ENCODE results near the gene MRPL14. TPM values are rescaled to one million over a fixed set of nuclear protein-coding genes. Genes with fewer than 3 reads are reported as not detected.
A peak's percentile ranks its signal among the peaks of the same experiment; 100 is the strongest.

Gene MRPL14
- total RNA-seq, 1 donor from 2014 or later, result 40.4 TPM

DNA sequence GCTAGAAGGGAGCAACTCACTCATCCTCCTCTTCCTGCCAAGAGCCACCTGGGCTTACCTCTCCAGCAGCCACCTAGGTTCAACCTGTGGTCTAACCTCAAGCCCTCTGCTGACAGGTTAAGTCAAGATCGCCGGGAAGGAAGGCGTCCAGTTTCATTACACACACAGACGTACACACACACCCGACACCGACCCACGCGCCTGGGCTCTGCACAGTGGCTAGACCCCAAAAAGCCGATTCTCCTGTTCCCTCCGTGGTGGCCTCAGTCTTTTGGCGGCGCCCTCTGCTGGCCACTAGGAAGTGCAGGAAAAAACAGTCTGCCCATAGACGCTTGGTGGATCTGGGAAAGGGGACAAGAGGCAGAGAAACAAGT, 52.8 kb downstream of the MRPL14 start:
- Histone ChIP-seq H3K4me1 (peaks cover 42% of the 10 kb centered on the region), H2AFZ (replicated peaks) (no peak overlapping the region), H4K20me1 (ENCODE audit: low read depth) (no peaks in the 10 kb centered on the region), H3K36me3 (no peaks in the 10 kb centered on the region), H3K4me3 (no peak overlapping the region), H3K27me3 (peaks cover 21% of the 10 kb centered on the region), H3K9ac (no peak overlapping the region), H3K27ac (no peak overlapping the region), H3K79me2 (ENCODE audit: low read depth) (no peaks in the 10 kb centered on the region), H3K4me2 (peak overlapping the region; percentile 64), H3F3A (ENCODE audit: low read depth) (peaks cover 48% of the 10 kb centered on the region), H3K9me3 (ENCODE audit: low read depth) (no peaks in the 10 kb centered on the region)
- peaks cover 8% of the 10 kb centered on the region for H3K27me3 Mint-ChIP-seq (ENCODE audit: insufficient read depth, low read depth)
- peak; percentile 97 for TF ChIP-seq CTCF (IDR thresholded peaks at IDR 0.05)
- no peak for TF ChIP-seq EZH2 (IDR thresholded peaks at IDR 0.05)
- peak; percentile 88 for DNase-seq (ENCODE audit: low spot score)
- no peaks in the 10 kb centered on the region for H3K9me3 Mint-ChIP-seq
- H3K36me3 Mint-ChIP-seq, result peaks cover 2% of the 10 kb centered on the region
- H3K4me3 Mint-ChIP-seq, result peak overlapping the region; percentile 58
- H3K4me1 Mint-ChIP-seq, result peaks cover 55% of the 10 kb centered on the region
- peak overlapping the region; percentile 82 for H3K27ac Mint-ChIP-seq

DNA sequence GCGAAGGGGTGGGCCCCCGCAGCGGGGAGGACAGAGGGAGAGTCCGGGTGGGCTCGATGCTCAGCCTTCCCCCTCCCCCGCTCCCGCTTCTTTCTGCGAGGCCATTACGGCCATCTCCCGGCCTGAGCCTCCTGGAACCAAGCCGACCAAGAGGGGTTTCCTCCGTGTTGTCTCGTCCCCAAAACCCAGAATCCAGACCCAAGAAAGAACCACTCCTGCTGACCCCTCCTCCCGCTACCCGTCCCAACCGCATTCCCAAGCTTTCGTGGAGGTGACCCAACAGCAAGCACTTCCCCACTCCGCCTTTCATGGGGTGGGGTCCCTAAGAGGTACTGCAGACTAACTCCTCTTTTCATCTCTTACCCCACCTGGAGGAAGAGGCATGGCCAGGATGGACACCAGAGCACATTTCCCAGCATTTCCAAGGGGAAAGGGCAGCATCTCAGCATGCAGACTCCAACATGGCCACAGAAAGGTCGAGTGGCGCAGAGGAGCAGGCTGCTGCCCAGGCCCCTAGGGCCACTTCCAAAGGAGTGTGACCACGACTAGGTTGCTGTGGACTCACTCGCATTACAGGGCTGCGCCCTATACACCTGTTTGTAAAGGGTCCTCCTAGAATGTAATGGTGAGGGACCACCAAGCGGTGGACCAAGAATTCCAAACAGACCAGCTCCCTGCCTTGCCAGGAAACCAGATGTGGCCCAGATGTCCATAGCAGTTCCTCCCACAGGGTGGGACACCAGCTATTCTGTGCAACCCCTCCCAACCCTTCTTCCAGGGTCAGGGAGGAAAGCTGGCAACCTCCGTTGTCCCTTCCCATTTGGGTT, 53.4 kb downstream of the MRPL14 start:
- Histone ChIP-seq H2AFZ (replicated peaks) (no peak overlapping the region), H4K20me1 (ENCODE audit: low read depth) (no peaks in the 10 kb centered on the region), H3K9ac (no peak overlapping the region), H3F3A (ENCODE audit: low read depth) (peaks cover 50% of the 10 kb centered on the region), H3K27ac (no peak overlapping the region), H3K4me3 (peak overlapping the region; percentile 18), H3K79me2 (ENCODE audit: low read depth) (no peaks in the 10 kb centered on the region), H3K36me3 (no peaks in the 10 kb centered on the region), H3K4me2 (peak overlapping the region; percentile 64), H3K4me1 (peaks cover 43% of the 10 kb centered on the region), H3K27me3 (peaks cover 21% of the 10 kb centered on the region), H3K9me3 (ENCODE audit: low read depth) (no peaks in the 10 kb centered on the region)
- H3K9me3 Mint-ChIP-seq, result no peaks in the 10 kb centered on the region
- H3K36me3 Mint-ChIP-seq, result peaks cover 2% of the 10 kb centered on the region
- no peak for DNase-seq (ENCODE audit: low spot score)
- peaks cover 55% of the 10 kb centered on the region for H3K4me1 Mint-ChIP-seq
- peak overlapping the region; percentile 93 for H3K27ac Mint-ChIP-seq
- peak overlapping the region; percentile 77 for H3K4me3 Mint-ChIP-seq
- H3K27me3 Mint-ChIP-seq (ENCODE audit: insufficient read depth, low read depth), result peaks cover 4% of the 10 kb centered on the region
- no peak for TF ChIP-seq CTCF (IDR thresholded peaks at IDR 0.05)
- no peak for TF ChIP-seq EZH2 (IDR thresholded peaks at IDR 0.05)
- TF ChIP-seq EZH2phosphoT487 (IDR thresholded peaks at IDR 0.05), result no peak

DNA sequence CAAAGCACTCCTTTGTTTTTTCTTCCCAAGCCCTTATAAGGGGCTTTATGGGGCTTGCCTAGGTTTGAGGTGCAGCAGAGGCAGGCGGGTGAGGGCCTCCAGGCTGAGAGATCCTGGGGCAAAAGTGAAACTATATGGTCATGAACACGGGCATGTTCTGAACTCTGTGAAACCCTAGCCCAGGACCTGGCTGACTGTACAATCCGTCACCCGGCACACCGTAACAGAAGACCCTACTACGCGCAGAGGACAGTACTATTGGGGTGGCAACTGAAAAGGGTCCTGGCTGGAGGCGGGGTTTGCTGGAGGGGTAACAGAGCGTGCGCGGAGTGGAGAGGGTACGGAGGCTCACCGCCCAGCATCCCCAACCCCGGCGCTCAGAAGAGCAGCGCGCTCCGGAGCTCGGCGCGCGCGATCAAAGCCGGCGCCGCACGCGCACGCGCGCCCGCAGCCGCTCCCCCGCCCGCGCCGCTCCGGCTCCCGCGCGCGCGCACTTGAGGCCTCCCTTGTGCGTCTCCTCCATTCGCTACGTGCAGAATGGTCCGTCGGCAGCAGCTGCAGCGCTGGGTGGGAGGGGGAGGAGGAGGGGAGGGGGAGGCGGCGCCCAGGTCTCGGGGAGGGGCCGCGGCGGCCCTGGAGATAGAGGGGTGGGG, 54.2 kb downstream of the MRPL14 start:
- Histone ChIP-seq H3F3A (ENCODE audit: low read depth) (peaks cover 54% of the 10 kb centered on the region), H3K4me1 (peaks cover 50% of the 10 kb centered on the region), H3K79me2 (ENCODE audit: low read depth) (no peaks in the 10 kb centered on the region), H3K4me3 (peak overlapping the region; percentile 31), H3K36me3 (no peaks in the 10 kb centered on the region), H3K4me2 (peak overlapping the region; percentile 72), H3K27ac (no peak overlapping the region), H3K9ac (no peak overlapping the region), H4K20me1 (ENCODE audit: low read depth) (no peaks in the 10 kb centered on the region), H2AFZ (replicated peaks) (no peak overlapping the region), H3K27me3 (peaks cover 21% of the 10 kb centered on the region), H3K9me3 (ENCODE audit: low read depth) (no peaks in the 10 kb centered on the region)
- TF ChIP-seq CTCF (IDR thresholded peaks at IDR 0.05) (no peak), EZH2 (IDR thresholded peaks at IDR 0.05) (no peak), EZH2phosphoT487 (IDR thresholded peaks at IDR 0.05) (no peak)
- H3K9me3 Mint-ChIP-seq, result no peaks in the 10 kb centered on the region
- peaks cover 2% of the 10 kb centered on the region for H3K36me3 Mint-ChIP-seq
- H3K27me3 Mint-ChIP-seq (ENCODE audit: insufficient read depth, low read depth), result peaks cover 3% of the 10 kb centered on the region
- H3K27ac Mint-ChIP-seq, result peak overlapping the region; percentile 97
- DNase-seq (ENCODE audit: low spot score), result peak; percentile 97
- peak overlapping the region; percentile 80 for H3K4me3 Mint-ChIP-seq
- peaks cover 57% of the 10 kb centered on the region for H3K4me1 Mint-ChIP-seq

Data from neural progenitor cell (in vitro differentiated cells).